Tibial artery (tissue), 4 donors: ENCODE measurements around the gene RALBP1.
"Not testable (repeated sequence)": the region's sequence is repeated elsewhere in the genome, so short reads cannot be mapped to it uniquely, and the experiment has no call there.

ENCODE experiments used
- DNase-seq, 2 donors: peaks; one replicate each; pipeline ENCODE4 v3.0.0-alpha.2; 2019
- H3K27ac ChIP-seq, 2 donors: fragments of 200-600 bp; sonication (generic) in 1 of 2; 1 replicate in 1 of 2; 2 replicates in 1 of 2; pipeline ENCODE4 v1.5.1; 2018 to 2019; ENCODE audit warnings: mild to moderate bottlenecking in 1 of 2
- H3K27me3 ChIP-seq, 2 donors: fragments of 200-600 bp; sonication (generic) in 1 of 2; one replicate each; pipeline versions ENCODE4 v1.5.1 to v1.6.0; 2016 to 2019
- H3K36me3 ChIP-seq, 3 donors: fragments of 200-600 bp; sonication (generic) in 2 of 3; one replicate each; pipeline ENCODE4 v1.5.1; 2016 to 2019; ENCODE audit warnings: mild to moderate bottlenecking in 2 of 3
- H3K4me1 ChIP-seq, 4 donors: fragments of 200-600 bp; sonication (generic) in 2 of 4; 1 replicate in 3 of 4; 2 replicates in 1 of 4; pipeline ENCODE4 v1.5.1; 2016 to 2019
- H3K4me3 ChIP-seq, 2 donors: fragments of 200-600 bp; sonication (generic) in 1 of 2; 1 replicate in 1 of 2; 2 replicates in 1 of 2; pipeline ENCODE4 v1.5.1; 2018 to 2019; ENCODE audit warnings: mild to moderate bottlenecking in 2 of 2
- H3K9me3 ChIP-seq, 3 donors: fragments of 200-600 bp; sonication (generic) in 1 of 3; one replicate each; pipeline ENCODE4 v1.5.1; 2016 to 2019
- intact Hi-C: fragments of 100-400 bp; cut with DNase I; formaldehyde crosslinking; loops from one replicate; pipeline ENCODE4 v1.15.0; 2023; ENCODE audit warnings: low total_unique reads
- TF ChIP-seq, protein P1 (sequence below), 2 experiments: fragments of 200-600 bp in 1 of 2; fragments of 450-650 bp in 1 of 2; IDR thresholded peaks; one replicate each; pipeline ENCODE4 v1.5.1; 2017 to 2019; ENCODE audit warnings: antibody characterized with exemption in 2 of 2, mild to moderate bottlenecking in 1 of 2, moderate library complexity in 1 of 2

The RALBP1 gene

DNA sequence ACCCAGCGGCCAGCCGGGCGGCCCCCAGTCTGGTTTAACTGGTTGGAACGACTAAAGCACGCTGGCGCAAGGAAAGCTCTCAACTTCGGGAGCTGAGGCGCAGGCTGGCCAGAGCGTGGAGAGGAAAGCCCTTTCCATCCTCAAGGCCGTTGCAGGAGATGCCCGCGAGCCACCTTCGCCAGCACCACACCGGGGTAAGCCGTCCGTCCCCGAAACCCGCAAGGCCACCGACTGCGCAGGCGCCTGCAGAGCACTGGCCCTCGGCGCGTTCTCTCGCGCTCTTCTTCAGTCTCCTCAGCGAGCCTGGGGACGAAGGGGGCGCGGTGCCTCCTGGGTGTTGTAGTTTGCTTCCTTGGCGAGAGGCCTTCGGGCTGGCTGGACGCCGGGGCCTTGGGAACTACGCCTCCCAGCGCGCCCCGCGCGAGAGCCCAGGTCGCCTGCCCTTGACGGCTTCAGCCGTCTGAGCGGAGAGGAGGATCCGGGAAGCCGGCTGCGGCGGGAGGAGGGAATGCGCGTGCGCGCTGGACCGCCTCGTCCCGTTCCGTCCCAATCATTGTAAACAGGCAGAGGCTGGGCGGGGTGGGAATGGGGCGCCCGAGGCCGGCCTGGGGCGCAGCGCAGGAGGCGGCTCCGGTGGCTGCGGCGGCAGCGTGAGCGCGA lies at the start of gene RALBP1:
RALBP1 (plus strand) TSS at position 531 of the 660 bp plus-strand sequence. CDS start 37,533 bp downstream, outside the sequence.
- intact Hi-C loops: loop anchor here (2.0 kb wide), 1 partner anchor 140 kb away; the partner anchor contains the start of gene TWSG1
- peak; percentile 99 to 100 for DNase-seq
- TF ChIP-seq, protein P1, sequence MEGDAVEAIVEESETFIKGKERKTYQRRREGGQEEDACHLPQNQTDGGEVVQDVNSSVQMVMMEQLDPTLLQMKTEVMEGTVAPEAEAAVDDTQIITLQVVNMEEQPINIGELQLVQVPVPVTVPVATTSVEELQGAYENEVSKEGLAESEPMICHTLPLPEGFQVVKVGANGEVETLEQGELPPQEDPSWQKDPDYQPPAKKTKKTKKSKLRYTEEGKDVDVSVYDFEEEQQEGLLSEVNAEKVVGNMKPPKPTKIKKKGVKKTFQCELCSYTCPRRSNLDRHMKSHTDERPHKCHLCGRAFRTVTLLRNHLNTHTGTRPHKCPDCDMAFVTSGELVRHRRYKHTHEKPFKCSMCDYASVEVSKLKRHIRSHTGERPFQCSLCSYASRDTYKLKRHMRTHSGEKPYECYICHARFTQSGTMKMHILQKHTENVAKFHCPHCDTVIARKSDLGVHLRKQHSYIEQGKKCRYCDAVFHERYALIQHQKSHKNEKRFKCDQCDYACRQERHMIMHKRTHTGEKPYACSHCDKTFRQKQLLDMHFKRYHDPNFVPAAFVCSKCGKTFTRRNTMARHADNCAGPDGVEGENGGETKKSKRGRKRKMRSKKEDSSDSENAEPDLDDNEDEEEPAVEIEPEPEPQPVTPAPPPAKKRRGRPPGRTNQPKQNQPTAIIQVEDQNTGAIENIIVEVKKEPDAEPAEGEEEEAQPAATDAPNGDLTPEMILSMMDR (IDR thresholded peaks at IDR 0.05): no peak
- H3K36me3 ChIP-seq: peaks cover 5 to 18% (median 5%) of the 10 kb centered on the region in 3 donors
- peak within 1 kb of the TSS; percentile 94 to 97 for H3K27ac ChIP-seq
- peak within 1 kb of the TSS; percentile 91 to 97 for H3K4me3 ChIP-seq
- H3K9me3 ChIP-seq: no peaks in the 10 kb centered on the region
- no peaks in the 10 kb centered on the region for H3K27me3 ChIP-seq
- H3K4me1 ChIP-seq: peaks cover 0 to 24% (median 6%) of the 10 kb centered on the region in 4 donors

DNA sequence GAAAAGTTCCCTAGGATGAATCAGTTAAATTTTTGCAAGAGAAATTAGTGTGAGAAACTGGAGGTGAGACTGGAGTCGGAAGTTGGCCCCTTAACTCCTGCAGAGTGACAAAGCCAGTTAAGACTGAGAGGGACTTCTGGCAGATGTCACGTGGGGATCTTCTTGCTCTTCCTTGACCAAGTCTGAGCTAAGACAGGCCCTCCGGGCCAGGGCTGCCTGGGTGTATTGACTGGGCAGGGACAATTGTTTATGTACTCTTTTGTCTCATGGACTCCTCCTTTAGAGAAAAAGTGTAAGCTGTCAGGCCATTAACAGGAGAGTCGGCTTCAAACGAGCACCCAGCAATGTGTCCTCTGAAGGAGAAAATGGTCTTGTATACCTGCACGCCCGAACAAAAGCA lies 48.6 kb upstream of the RALBP1 start:
- H3K27ac ChIP-seq: no peak overlapping the region
- no peaks in the 10 kb centered on the region for H3K9me3 ChIP-seq
- no peaks in the 10 kb centered on the region for H3K36me3 ChIP-seq
- H3K27me3 ChIP-seq: no peaks in the 10 kb centered on the region
- no peaks in the 10 kb centered on the region for H3K4me1 ChIP-seq
- DNase-seq: no peak
- H3K4me3 ChIP-seq: no peak overlapping the region
- TF ChIP-seq, protein P1 (IDR thresholded peaks at IDR 0.05): no peak
- intact Hi-C loops: no loop called here

DNA sequence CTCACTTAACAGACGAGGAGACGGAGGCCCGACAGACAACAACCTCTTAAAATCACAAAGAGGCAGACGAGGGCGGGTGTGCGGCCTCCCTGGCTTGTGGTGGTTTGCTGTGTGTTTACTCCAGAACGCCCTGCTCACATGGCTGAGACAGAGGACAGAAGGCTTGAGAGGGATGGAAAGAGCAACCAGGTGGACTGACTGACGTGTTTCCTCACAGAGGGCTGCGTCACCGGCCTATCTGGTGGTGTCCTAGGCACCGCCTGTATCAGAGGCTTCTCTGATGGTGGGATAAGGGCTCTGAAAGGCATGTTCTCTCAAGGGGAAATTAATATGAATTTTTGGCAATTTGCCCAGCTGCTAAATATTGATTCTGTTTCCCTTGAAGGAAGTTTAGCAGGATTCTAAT lies 47.0 kb upstream of the RALBP1 start:
- no peak overlapping the region for H3K27ac ChIP-seq
- no peak overlapping the region for H3K4me3 ChIP-seq
- H3K4me1 ChIP-seq: no peaks in the 10 kb centered on the region
- no peaks in the 10 kb centered on the region for H3K9me3 ChIP-seq
- TF ChIP-seq, protein P1 (IDR thresholded peaks at IDR 0.05): no peak
- intact Hi-C loops: no loop called here
- no peaks in the 10 kb centered on the region for H3K27me3 ChIP-seq
- H3K36me3 ChIP-seq: no peaks in the 10 kb centered on the region
- no peak for DNase-seq

DNA sequence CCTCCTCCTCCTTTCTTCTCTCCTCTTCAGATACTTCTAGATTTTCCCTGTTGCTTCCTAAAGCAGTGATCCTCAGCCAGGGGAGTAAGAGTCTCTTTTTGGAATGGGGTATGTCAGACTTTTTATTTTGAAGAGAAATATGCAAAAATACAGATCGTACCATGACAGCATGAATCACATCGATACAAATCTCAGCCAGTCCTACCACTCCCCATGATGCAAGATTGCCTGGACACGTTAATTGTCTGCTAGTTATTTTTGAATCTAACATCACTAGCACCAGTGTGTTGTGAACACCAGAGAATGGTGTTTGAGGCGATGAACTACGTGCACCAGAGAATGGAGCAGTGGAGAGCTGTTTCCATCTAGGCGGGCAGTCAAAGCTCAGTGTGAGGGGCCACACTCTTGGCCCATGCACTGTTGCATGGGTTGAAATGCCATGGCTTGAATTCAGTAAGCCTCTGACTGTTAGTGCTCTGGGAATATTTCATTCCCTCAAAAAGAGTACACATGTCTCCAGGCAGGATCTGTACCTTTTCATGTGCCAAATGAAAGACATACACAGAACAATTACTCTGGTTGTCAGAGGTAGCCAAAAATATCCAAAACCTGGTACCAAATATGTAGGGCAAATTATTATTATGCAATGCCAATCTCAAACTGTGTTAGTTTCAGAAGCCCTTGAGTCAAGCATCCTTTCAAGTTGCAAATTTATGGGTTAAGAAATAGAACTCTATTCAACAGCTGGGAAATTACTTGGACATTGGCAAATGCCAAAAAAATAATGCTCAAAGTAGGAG lies 46.3 kb upstream of the RALBP1 start:
- Histone ChIP-seq H3K4me1 (no peaks in the 10 kb centered on the region), H3K9me3 (no peaks in the 10 kb centered on the region), H3K27ac (no peak overlapping the region), H3K4me3 (no peak overlapping the region), H3K36me3 (no peaks in the 10 kb centered on the region), H3K27me3 (no peaks in the 10 kb centered on the region)
- TF ChIP-seq, protein P1 (IDR thresholded peaks at IDR 0.05): no peak
- intact Hi-C loops: no loop called here
- DNase-seq: no peak

DNA sequence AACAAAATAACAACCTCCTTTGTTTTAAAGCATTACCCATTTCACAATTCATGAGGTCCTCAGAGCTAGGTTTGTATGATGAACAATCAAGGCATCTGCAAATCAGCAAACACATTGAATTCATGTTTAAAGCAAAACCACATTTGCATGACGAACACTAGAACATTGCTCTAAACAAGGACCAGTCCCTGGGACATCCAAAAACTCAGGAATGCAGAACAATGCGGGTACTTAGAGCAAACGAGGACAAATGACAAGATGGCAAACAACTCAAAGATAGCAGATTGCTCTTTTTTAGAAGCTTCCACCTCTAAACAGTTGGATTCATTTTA lies 45.7 kb upstream of the RALBP1 start:
- Histone ChIP-seq H3K27ac (no peak overlapping the region), H3K4me3 (no peak overlapping the region), H3K36me3 (no peaks in the 10 kb centered on the region), H3K9me3 (no peaks in the 10 kb centered on the region), H3K4me1 (no peaks in the 10 kb centered on the region), H3K27me3 (no peaks in the 10 kb centered on the region)
- DNase-seq: no peak
- intact Hi-C loops: no loop called here
- TF ChIP-seq, protein P1 (IDR thresholded peaks at IDR 0.05): no peak

- H3K9me3 ChIP-seq, H3K27ac ChIP-seq, H3K4me1 ChIP-seq, H3K27me3 ChIP-seq, H3K4me3 ChIP-seq, intact Hi-C loops, DNase-seq, H3K36me3 ChIP-seq: not testable (repeated sequence)
These were observed 45.0 kb upstream of the RALBP1 start for GRCh38 chr18:9430315-9430714.
